CD4-positive, alpha-beta T cell treated with Interleukin-1 beta for 1 hour (primary cell): ENCODE data around the gene TTC39B.
A peak's percentile ranks its signal among the peaks of the same experiment; 100 is the strongest.

Experiments used
- DNase-seq, 2 donors: peaks; one replicate each; pipeline ENCODE4 v3.0.0-alpha.2; 2020 to 2022

TTC39B gene

GRCh38 chr9:15300218-15300617 lies 6.8 kb downstream of the TTC39B start:
- no peak for DNase-seq

- peak; percentile 64 to 73 for DNase-seq
These were observed 7.6 kb downstream of the TTC39B start for GRCh38 chr9:15299374-15299939.

DNA sequence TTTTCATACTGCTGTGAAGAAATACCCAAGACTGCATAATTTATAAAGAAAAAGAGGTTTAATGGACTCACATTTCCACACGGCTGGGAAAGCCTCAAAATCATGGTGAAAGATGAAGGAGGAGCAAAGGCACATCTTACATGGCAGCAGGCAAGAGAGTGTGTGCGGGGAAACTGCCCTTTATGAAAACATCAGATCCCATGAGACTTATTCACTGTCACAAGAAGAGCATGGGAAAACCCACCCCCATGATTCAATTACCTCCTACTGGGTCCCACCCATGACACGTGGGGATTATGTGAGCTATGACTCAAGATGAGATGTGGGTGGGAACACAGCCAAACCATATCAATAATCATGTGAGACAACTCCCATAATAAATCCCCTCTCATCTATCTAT lies 8.7 kb downstream of the TTC39B start:
- no peak for DNase-seq

DNA sequence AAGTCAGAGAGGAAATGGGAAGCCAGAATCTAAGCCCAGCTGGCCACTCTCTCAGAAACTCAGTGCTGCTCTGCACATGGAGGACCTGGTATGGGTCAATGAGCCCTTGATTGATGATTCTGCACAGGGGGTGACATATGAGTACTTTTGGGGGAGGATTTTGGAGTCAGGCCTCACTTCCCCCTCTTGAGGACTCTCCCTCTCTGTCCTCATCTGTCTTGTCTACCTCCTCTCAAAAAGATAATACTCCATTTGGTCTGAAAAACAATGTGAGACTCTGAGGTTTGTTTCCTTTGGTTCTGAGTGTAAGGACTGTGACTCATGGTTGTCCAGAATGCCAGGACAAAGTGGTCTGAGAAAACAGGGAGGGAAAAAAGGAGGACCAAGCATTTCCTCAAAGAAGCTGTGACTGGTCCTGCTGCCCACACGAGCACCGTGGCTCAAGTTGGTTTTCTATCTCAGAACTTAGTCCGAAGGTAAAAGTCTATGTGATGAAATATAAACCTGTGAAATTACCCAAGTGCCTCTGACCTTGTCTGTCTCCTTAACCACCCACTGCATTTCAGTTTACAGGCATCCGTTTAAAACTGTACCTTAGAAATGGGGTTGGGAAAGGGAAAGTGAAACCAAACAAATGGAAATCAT lies 11.1 kb downstream of the TTC39B start:
- DNase-seq = peak in 1 of 2 donors; percentile 68

DNA sequence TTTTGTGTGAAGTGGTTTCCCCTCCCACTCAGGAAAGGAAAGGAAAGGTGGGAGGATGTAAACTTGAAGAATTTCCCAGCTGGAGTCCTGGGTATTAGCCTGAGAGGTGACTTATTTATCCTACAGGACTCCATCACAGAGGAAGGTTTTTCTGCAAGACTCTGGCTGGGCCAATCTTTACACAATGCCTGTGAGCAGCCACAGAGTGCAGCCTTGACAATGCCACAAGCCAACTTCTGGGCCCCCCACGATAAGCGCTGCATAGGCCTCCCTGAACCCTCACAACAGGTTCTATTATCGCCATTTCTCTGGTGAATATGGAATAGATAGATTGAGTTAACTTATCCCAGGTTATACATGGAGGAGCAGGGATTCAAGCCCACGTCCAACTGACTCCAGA lies 12.4 kb downstream of the TTC39B start:
- no peak for DNase-seq

DNA sequence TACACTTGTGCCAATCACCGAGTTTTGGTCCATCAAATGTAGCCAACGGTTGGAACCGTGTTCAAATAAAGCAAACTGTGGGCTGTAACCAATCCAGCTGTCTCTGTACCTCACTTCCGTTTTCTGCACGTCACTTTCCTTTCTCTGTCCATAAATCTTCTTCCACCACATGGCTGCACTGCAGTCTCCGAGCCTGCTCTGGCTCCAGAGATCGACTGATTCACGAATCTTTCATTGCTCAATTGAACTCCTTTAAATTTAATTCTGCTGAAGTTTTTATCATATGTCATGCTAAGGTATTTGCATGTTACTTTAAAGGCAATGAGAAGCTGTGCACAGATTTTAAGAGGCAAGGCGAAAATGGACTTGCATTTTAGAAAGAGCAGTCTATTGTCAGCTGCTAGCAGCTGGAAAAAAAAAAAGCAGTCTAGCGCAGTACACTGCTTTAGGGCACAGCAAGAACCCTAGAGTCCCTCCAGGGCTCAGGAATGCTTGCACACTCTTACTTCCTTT lies 13.2 kb downstream of the TTC39B start:
- peak; percentile 19 to 51 for DNase-seq

DNA sequence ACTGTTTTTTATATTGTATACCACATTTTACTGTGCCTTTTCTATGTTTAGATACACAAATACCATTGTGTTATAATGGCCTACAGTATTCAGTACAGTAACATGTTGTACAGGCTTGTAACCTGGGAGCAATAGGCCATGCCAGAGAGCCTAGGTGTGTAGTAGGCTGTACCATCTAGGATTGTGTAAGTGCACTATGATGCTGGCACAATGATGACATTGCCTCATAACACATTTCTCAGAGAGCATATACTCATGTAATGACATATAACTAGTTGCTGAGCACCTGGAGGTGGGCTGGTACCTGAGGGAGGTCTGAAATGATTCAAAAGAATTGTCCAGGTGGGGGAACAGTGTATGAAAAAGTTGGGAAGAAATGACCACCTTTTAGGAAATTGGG lies 13.9 kb downstream of the TTC39B start:
- no peak for DNase-seq

DNA sequence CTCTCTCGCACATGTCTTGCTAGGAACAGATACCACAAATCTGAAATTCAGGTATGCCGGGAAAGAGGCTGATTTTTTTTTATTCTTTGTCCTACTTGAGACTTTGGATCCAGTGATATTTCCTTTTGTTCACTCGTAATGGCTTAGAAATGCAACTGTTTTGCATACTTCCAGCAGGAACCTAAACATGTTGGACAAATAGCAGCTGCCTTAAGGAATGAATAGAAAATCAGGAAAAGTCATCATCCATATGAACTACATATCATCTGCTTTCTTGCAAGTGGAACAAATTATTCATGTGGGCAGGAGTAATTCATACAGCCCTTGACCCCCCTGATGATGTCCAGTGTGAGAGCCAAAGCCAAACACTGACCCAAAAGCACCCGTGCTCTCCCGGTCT lies 17.4 kb downstream of the TTC39B start:
- no peak for DNase-seq

- no peak for DNase-seq
These were observed 19.7 kb downstream of the TTC39B start for GRCh38 chr9:15287309-15287708.

GRCh38 chr9:15286161-15286821 lies 20.7 kb downstream of the TTC39B start:
- DNase-seq = no peak

GRCh38 chr9:15282567-15283285 lies 24.3 kb downstream of the TTC39B start:
- no peak for DNase-seq

DNA sequence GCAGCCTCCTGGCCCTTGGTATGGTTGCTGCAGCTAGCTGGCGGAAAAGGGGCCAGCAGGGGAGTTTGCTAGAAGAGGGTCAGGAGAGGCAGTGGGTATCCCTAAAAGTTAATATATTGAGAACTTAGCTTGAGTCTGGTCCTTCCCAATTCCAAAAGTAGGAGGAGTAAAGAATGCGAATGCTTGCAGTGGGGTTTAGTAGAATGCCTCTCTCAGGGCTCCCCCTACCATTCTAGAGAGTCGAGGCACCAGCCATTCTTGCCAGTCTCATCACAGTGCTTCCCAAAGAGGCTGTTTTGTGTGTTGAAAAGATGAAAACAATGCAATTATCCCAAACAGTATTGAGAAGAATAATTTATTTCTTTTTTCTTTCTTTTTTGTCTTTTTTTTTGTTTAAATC lies 26.4 kb downstream of the TTC39B start:
- DNase-seq = no peak

DNA sequence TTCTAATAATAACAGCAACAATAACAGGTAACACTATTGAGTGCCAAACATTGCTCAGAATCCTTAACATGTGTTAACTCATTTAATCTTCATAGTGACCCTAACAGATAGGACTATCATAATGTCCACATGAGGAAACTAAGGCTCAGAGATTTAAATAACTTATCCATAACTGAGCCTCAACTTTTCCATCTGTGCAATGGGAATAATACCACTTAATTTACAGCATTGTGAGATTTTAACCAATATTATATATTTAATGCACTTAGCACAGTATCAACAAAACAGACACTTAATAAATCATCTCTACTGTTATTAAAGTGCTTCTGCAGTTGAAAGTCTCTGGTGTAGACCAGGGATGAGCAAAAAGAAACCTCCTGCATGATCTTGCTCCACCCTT lies 28.2 kb downstream of the TTC39B start:
- no peak for DNase-seq

- no peak for DNase-seq
These were observed 28.8 kb downstream of the TTC39B start for GRCh38 chr9:15278091-15278687.

DNA sequence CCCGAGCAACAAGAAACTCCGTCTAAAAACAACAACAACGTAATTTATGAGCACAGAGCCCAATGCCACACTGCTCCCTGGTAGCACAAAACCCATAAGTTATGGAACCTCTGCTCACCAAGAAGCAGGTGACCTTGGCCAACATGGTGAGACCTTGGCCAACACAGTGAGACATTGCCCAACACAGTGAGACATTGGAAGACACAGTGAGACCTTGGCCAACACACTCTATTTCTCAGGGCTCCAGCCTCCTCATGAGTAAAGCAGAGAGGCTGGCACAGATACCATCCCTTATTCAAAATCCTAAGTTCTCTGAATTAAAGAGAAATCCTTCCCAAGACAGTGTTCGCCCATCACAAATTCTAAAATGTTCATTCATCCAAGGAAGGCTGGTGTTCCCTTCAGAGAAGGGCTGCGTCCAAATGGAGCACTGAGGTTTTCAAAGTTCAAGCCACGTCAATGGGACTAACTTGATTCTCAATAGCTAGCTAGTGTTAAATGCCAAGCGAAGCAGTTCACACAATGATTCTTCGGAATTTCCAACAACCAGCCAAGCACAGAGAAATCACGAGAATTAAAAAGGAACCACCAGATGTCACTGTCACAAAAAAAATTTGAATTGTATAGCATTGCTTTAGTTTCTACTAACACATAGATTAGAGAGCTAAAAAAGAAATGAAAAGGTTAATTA lies 29.5 kb downstream of the TTC39B start:
- peak in 1 of 2 donors; percentile 40 for DNase-seq

DNA sequence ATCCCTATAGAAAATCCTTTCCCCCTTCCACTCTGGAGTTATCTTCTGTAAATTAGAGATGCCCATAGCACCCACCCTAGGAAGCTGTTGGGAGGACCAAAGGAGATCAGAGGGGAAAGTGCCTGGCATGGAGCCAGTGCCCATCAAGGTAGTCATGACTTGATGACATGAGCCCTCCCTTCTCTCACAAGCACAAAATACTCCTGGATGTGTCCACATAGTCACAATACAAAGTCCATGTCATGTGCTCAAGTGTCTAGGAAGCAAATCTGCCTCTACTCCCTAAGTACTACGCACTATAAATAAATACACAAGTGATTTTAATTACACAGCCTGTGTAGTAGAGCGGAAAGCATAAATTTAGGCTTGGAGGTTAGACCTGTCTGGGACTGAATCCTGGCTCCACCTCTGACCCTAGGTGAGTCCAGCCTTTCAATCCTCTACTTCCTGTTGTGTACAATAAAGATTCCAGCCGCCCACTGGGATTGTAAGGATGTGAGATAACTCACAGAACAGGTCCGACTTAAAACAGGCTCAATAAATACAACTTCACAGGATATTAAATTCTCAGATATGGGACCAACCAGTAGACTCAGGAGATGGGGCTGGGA lies 30.6 kb downstream of the TTC39B start:
- no peak for DNase-seq

DNA sequence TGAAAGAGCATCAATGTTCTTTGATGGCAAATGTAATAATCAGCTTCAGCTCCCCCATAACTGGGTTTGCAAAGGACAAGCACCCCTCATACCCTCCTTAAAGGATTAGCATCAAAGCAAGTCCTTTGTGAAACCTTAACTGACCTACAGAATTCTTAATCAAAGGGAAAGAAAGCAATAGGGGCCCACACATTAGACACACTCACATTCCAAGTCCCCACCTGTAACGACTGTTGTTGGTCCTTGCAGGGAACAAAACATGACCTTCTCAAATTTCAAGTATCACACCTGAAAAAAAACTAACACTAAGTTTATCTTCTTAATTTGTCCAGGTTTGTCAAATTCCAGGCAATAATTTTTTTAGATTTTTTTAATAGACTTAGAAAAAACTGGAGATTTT lies 32.6 kb downstream of the TTC39B start:
- DNase-seq = no peak

- no peak for DNase-seq
These were observed 34.6 kb downstream of the TTC39B start for GRCh38 chr9:15272377-15272928.

GRCh38 chr9:15271403-15271802 lies 35.6 kb downstream of the TTC39B start:
- DNase-seq = peak; percentile 10 to 27

- no peak for DNase-seq
These were observed 38.2 kb downstream of the TTC39B start for GRCh38 chr9:15268782-15269181.

GRCh38 chr9:15268317-15268716 lies 38.7 kb downstream of the TTC39B start:
- DNase-seq = no peak

DNA sequence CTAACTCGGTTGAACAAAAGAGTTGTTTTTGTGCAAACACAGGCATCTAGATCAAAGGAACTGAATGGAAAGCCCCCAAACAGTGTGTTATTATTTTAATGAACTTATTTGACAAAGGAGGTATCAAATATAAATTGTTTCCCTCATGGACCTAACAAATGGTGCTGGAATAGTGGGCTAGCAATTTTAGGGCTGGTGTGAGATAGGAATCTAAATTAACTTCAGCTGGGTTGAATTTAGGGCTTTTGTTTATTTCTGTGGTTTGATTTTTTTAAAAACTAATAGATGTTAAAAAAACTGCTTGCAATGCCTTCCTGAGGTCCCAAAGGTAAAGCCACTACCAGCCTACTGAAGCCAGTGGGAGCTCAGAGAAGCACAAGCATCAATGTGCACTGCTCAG lies 42.1 kb downstream of the TTC39B start:
- no peak for DNase-seq
